ENCODE results near the gene HSF2BP. TPM values are rescaled to one million over a fixed set of nuclear protein-coding genes. Genes with fewer than 3 reads are reported as not detected.
"Not testable (repeated sequence)": the region's sequence is repeated elsewhere in the genome, so short reads cannot be mapped to it uniquely, and the experiment has no call there.

Gene HSF2BP
- total RNA-seq, result 0.44 and 0.71 TPM in 2 replicates

DNA sequence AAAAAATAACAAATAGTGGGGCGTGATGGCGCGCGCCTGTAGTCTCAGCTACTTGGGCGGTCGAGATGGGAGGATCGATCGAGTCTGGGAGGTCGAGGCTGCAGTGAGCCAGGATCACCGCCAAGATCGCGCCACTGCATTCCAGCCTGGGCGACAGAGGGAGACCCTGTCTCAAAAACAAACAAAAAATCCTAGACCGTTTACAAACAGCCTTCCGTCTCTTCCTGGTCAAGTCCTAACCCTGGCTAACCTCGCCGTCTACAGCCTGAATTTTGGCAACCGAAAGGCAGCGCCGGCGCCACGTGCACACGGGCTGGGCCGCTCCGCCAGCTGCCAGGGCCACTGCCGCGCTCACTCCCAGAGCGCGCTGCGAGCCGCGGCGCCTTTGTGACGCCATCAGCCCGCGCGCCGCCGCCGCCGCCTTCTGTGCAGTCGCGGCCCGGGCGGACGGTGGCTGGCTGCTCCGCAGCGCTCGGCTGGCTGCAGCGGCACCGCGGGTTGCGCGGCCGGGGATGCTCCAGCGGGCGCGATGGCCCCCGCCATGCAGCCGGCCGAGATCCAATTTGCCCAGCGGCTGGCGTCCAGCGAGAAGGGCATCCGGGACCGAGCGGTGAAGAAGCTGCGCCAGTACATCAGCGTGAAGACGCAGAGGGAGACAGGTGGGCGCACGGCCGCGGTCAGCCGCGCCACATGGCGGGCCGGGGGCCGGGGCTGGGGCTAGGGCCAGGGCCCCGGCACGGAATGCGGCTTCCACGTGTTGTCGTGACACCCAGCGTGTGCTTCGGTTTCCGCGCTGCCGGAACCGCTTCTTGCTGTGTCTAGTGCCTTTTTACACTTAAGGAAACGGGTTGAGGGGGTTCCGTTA lies at the start of gene HSF2BP, which contains the start of gene RRP1B:
TSS of gene HSF2BP (minus strand) at position 353 of the 865 bp plus-strand sequence. CDS start 1,392 bp downstream, outside the sequence.
TSS of gene RRP1B (plus strand) at position 425 of the 865 bp plus-strand sequence. CDS start at position 530, 105 bp downstream.
- intact Hi-C loops (cut with micrococcal nuclease), result loop anchor here (1.0 to 2.0 kb wide), 3 partner anchors 15 to 780 kb away; partner anchors contain the start of genes PDXK and WDR4

DNA sequence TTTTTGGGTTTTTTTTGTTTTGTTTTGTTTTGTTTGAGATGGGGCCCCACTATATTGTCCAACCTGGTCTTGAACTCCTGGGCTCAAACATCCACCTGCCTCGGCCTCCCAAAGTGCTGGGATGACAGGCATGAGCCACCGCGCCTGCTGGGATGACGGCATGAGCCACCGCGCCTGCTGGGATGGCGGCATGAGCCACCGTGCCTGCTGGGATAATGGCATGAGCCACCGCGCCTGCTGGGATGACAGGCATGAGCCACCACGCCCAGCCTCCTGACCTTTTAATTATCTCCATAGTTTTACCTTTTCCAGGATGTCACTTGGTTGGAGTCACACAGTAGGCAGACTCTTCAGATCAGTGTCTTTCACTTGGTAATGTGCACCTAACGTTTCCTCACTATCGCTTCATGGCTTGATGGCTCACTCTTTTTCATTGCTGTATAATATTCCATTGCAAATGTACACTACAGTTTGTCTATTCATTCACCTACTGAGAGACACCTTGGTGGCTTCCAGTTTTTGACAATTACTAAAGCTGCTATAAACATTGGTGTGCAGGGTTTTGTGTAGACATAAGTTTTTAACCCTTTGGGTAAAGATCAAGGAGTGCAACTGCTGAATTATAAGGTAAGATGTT lies 49.6 kb upstream of the HSF2BP start:
- intact Hi-C loops (cut with micrococcal nuclease), result no loop called here

DNA sequence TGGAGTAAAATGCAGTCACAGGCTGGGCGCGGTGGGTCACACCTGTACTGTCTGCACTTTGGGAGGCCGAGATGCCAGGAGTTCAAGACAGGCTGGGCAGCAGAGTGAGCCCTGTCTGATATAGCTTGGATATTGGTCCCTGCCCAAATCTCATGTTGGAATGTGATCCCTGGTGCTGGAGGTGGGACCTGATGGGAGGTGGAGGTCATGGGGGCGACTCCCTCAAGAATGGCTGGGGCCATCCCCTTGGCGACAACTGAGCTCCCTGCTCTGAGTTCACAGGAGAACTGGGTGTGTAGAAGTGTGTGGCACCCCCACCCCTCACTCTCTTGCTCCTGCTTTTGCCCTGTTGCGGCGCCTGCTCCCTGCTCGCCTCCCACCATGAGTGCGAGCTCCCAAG lies 48.2 kb upstream of the HSF2BP start:
- intact Hi-C loops (cut with micrococcal nuclease), result no loop called here

DNA sequence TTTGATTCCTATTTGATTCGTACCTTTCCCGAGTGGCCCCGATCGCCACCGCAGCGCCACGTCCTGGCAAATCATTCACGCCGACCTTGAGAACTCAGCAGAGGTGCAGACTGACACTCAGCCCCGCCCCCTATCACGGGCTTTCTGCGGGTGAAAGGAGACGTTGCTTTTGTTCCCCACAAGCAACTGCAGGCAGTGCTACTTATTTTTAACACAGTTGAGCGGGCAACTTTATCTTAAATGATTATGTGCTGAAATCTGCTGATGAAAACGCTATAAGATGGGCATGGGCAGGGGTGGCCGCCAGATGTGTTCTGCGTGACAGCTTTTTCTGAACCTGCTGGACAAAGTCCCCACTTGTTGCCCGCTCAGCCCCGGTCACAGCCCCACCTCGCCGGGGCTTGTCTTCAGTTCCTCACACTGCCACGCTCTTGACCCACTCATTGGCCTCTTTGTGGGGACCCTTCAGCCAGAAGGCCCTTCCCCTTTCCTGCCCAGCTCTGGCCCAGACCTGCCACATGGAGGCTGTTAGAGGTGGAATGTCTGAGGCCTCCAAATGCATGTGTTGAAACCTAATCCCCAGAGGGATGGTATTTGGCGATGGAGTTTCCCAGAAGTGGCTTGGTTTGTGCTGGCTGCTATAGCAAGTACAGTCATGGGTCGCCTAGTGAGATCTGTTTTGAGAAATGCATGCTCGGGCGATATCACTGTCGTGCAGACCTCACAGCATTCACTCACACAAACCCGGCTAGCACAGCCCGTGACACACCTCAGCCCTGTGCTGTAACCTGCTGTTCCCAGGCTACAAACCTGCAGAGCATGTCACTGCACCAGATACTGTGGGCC lies 44.0 kb upstream of the HSF2BP start:
- intact Hi-C loops (cut with micrococcal nuclease), result no loop called here

DNA sequence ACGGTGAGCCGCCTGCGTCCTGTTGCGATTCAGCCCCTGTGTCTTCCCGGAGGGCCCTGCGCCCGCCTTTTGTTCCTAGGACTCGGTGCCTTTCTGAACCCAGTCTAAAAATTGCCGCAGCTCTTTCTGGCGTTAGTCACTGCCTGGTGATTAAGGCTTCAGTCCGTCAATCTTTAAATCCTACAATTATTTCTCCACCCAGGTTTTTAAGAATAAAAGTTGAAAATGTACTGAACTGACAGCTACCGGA lies 43.4 kb upstream of the HSF2BP start:
- intact Hi-C loops (cut with micrococcal nuclease), result no loop called here

DNA sequence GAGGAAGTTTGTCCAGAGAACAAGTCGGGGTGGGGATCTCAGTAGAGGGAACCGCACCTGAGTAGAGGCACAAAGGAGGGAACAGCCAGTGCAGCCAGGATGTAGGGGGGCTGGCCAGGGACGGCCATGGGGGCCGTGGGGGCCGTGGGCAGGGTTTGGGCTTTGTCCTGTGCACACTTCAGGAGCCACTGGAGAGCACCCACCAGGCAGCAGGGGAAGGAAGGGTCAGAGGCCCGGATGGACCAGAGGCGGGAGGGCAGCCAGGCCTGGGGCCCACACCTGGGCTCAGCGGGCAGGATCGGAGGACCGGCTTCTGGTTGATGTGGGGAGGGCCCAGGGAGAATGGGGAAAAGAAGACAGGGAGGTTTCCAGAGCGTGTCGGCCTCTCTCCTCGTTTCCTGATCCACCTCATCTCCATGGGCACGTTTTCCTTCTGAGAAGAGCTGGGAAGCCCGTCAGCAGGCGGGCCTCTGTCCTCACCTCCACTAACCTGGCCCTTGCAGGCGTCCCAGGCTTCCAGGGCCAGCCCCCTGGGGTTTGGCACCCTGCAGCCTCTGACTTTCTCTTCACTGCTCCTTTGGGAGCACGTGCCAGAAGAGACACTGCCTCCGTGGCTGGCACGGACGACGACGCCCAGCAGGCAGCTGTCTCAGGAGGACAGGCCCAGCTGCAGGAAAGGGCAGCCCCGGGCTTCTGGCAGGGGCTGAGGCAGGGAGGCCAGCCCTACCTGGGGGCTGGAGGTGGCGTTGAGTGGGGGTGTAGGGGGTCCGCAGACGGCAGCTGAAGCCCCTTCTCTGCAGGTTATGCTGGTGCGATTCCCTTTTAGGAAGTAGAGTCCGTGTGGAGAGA lies 42.9 kb upstream of the HSF2BP start:
- intact Hi-C loops (cut with micrococcal nuclease), result no loop called here

DNA sequence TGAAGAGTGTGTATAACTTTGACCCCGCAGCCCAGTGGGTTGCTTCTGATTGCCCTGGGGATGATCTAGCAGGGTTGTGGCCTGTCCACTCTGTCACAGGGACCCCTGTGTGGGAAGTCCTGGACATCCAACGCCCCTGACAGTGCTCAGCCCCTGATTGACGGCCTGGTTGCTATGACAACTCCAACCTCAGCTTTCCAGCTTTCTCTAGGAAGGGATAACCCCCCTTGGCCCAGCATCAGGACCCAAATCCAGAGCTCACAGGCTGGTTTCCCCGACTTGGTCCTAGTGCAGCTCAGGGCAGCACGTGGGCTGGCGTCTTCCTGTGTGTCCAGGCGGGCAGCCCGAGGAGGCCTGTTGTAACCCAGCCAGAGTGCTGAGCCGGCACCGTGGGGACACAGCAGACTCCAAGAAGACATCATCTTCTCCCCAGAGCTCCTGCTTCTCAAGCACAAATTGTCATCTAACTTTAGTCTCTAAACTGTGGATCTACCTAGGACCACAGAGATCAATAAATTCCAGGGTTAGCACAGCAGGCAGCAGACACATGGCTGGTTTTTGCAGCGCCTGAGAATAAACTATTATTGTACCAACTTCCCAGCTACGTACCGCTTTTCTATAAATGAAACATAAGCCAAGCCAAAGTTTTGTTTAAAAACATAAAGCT lies 40.8 kb upstream of the HSF2BP start:
- intact Hi-C loops (cut with micrococcal nuclease), result no loop called here

DNA sequence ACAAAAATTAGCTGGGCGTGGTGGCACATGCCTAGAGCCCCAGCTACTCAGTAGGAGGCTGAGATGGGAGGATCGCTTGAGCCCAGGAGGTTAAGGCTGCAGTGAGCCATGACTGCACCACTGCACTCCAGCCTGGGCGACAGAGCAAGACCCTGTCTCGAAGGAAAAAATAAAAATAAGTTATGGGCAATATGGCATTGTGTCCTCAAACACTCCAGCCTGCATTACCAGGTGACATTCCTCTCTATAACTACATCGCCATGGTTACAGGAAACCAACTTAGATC lies 40.1 kb upstream of the HSF2BP start:
- intact Hi-C loops (cut with micrococcal nuclease), result not testable (repeated sequence)

DNA sequence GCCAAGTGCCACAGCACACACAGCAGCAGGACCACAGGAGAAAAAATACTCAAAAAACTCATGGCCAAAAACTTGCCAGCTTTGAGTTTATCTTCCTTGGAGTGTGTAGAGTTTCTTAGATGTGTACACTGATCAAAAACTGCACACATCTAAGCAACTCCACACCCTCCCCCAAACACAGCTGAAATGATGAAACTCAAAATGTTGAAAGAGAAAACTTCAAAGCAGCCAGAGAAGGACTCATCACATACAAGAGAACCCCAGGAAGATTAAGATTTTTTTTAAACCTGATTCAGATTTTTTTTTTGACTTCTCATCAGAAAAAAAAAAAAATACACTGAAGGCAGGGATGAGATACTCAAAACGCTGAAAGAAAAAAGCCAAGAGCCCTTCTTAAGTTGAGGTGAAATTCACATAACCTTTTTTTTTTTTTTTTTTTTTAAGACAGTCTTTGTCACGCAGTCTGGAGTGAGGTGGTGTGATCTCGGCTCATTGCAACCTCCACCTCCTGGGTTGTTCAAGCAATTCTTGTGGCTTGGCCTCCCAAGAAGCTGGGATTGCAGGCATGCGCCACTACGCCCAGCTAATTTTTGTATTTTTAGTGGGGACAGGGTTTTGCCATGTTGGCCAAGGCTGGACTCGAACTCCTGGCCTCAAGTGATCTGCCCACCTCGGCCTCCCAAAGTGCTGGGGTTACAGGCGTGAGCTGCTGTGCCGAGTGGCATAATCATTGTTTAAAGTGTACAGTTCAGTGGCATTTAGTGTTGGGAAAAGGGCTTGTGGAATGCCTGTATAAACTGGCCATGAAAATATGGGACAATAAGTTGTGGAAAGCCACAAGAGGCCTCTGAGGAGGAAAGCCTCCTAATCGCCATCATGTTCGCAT lies 38.7 kb upstream of the HSF2BP start:
- intact Hi-C loops (cut with micrococcal nuclease), result no loop called here

DNA sequence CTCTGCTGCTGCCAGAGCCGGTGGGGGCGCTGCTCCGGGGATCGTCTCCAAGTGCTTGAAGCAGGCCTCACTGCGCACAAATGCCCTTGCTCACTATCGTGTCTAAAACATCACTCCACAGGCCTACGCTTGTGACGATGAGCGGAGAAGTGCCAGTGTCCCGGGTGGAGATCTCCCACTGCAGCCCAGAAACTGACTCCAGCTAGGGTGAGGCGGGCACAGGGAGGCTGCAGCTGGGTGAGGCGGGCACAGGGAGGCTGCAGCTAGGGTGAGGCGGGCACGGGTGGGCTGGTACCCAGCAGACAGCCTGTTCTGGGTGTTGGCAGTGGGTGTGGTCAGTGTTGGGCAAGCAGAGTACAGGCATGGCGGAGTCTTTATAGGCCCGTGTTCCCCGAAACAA lies 36.9 kb upstream of the HSF2BP start:
- intact Hi-C loops (cut with micrococcal nuclease), result no loop called here

DNA sequence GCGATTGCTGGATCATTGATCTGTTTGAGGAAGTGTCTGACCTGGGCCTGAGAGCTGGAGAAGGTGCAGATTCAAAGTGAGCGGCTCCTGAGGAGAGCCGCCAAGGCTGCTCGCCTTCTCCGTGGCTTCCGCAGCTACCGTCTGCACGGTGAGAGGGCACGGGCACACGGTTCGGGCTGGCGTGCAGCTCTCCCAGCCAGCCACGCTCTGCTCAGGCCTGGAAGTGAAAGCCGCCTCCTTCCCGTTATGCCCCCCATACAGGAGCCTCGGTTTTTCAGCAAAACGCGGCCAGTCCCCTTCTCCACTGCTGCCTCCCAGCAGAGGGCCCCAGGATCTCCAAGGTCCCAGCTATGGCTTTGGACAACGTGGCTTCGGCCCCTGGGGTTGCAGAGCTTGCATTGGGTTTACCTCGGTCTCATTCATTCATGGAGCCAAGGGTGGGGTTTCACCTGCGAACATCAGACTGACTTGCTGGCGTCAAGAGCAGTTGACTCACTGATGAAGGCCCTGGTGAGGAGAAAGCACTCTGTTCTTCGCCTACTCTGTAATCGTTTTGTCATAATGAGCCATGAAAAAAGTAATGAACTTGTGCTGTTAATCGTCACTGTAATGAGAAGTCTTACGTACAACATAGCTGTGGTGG lies 35.3 kb upstream of the HSF2BP start:
- intact Hi-C loops (cut with micrococcal nuclease), result no loop called here

DNA sequence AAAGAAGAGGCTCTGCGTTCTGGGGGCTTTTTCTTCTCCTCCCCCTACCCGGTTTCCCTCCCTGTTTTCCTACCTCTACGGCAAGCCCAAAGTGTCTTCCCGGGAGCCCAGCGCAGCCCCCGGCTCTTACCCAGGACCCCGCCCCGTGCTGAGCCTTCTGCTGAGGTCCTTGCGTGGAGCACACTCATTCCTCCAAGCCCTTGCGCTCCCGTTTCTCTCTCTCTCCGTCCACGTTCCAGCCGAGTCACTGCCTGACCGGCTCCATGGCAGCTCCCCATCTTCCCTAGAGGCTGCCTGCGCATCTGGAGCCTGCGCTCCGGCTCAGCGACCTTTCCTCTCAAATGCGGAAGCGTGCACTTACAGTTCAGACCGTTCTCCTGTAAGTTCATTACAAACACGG lies 34.7 kb upstream of the HSF2BP start:
- intact Hi-C loops (cut with micrococcal nuclease), result no loop called here

DNA sequence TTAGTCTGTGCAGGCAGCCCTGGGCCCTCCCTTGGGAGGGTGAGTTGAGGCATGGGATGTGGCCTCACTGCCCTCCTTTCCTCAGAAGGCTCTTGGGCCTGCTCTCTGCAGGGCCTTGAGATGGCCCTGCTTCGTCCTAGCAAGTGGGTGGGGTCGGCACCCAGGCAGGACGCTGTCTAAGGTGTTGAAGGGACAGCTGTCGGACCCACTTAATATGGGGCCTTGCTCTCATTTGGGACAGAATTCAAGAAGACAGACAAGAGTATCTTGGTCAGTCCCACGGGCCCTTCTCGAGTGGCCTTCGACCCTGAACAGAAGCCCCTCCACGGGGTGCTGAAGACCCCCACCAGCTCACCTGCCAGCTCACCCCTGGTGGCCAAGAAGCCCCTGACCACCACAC lies 33.7 kb upstream of the HSF2BP start:
- intact Hi-C loops (cut with micrococcal nuclease), result no loop called here

DNA sequence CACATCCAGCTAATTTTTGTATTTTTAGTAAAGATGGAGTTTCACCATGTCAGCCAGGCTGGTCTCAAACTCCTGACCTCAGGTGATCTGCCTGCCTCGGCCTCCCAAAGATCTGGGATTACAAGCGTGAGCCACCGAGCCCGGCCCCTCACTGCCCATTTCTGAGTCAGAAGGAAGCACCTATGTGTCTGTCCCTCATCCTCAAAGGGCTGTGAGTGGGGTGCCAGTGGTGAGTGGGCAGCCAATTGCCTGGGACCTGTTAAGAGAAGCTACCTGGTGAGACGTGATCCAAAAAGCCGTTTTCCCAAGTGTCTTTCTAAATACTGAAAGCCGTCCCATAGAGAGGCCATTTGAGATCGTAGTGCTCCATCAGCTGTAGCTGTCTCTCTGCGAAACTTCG lies 32.5 kb upstream of the HSF2BP start:
- intact Hi-C loops (cut with micrococcal nuclease), result no loop called here

DNA sequence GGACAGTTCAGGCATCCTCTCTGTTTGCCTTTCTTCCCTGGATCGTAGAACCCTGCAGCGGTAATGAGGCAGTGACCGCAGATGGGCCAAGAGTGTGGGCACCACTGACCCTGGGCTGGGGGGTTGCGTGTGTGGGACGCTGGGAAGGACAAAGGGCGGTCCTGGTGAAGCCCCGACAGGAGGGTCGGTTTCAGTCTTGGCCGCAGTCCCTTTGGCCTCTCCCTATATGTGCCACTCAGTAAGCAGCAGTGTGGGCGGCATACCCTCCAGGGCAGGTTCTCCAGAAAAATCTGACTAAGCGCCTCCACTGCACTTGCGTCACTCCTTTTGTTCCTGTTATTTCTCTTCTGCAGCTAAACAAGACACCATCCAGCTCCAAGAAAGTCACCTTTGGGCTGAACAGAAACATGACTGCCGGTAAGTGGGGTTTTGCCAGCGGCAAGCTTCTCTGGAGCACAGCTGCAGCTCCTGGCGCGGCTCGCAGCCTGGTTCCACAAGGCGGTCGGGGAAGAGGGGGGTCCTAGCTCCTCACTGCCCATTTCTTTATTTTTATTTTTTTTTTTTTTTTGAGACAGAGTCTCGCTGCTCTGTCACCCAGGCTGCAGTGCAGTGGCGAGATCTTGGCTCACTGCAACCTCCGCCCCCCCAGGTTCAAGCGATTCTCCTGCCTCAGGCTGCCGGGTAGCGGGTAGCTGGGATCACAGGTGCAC lies 32.0 kb upstream of the HSF2BP start:
- intact Hi-C loops (cut with micrococcal nuclease), result no loop called here

DNA sequence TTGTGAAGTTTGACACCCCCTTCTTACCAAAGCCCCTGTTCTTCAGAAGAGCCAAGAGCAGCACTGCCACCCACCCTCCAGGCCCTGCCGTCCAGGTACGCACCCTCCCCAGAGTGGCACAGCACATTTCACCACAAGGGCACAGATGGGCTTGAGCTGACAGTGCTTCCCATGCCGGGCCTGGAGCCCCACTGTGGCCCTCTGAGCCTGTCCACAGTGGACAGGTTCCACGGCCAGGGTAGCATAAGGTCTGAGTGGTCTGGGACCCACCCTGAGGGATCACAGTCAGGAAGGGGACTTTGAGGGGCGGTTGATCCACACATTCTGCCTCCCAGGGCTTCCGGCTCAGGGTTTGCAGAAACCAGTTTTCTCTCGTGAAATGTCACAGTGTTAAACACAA lies 31.1 kb upstream of the HSF2BP start:
- intact Hi-C loops (cut with micrococcal nuclease), result no loop called here

DNA sequence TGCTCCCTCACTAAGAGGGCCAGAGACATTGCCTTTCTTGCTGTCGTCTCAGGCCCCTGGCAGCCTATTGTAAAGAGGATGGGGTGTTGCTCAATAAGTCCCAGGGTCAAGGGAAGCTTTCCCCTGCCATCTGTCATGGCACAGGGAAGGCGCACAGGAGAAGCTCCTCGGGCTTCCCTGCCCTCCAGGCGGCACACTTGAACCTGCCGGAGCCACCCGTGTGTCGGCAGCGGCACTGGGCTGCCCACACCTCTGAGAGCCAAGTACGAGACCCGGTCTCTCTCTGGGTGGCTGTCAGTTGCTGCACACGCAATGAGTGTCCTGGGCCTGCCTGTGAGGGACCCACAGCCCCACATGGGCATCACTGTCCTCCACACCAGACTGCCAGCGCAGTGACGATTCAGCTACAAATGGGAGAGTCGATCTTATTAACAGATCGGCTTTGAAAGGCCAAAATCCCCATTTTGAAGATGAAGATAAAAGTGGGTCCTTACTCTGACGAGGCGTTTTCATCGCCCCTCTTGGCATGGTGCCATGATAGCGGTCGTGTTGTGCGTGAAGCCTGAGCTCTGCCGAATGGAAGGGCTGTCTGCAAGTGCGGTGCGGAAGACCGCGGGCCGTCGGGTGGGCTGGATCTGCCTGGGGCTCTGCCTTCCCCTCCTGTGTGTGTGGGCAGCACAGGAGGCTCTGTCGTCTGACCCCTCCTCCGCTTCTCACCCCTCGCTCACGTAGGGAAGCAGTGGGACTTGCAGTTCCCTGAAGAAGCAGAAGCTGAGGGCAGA lies 30.5 kb upstream of the HSF2BP start:
- intact Hi-C loops (cut with micrococcal nuclease), result no loop called here

DNA sequence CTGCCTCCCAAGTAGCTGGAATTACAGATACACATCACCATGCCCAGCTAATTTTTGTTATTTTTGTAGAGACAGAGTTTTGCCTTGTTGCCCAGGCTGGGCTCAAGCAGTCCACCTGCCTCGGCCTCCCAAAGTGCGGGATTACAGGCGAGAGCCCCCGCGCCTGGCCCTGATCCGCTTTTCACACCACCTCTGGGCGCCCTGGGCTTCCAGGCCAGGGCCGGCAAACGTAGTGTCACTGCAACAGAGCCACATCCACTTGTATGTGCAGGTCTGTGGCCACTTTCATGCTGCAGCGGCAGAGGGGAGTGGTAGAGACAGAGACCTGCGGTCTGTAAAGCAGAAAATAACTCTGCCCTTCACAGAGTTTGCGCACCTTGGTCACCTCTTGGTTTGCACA lies 29.6 kb upstream of the HSF2BP start:
- intact Hi-C loops (cut with micrococcal nuclease), result no loop called here
